CD8-positive, alpha-beta memory T cell (primary cell): ENCODE results near the gene ADIPOQ. TPM values are rescaled to one million over a fixed set of nuclear protein-coding genes. Genes with fewer than 3 reads are reported as not detected.
"Not testable (repeated sequence)": the region's sequence is repeated elsewhere in the genome, so short reads cannot be mapped to it uniquely, and the experiment has no call there.

ENCODE experiments used
- CTCF ChIA-PET: fragments of 350-600 bp; sonication (Branson Sonifier 250); formaldehyde crosslinking; loops from one replicate; lab custom pipeline; 2021; ENCODE audit warnings: antibody characterized with exemption; lab: Charles Lee
- POLR2A ChIA-PET: fragments of 350-600 bp; sonication (Branson Sonifier 250); formaldehyde crosslinking; loops from one replicate; lab custom pipeline; 2021; ENCODE audit warnings: antibody characterized with exemption; lab: Charles Lee
- DNase-seq, 5 donors: peaks; one replicate each; pipeline versions ENCODE4 v3.0.0 to v3.0.0-alpha.2; 2020 to 2022; ENCODE audit warnings: mixed read lengths in 1 of 5
- H3K27ac ChIP-seq: one replicate; pipeline ENCODE4 v1.7.0; 2013; ENCODE audit warnings: low read depth, mild to moderate bottlenecking, low read length, moderate library complexity
- H3K27me3 ChIP-seq: 2 replicates; pipeline ENCODE4 v1.7.0; 2013; ENCODE audit warnings: low read length, mild to moderate bottlenecking; ENCODE audit not compliant: insufficient read depth, poor library complexity, severe bottlenecking
- H3K36me3 ChIP-seq: 2 replicates; pipeline ENCODE4 v1.7.0; 2013; ENCODE audit warnings: mild to moderate bottlenecking, low read length, moderate library complexity; ENCODE audit not compliant: insufficient read depth
- H3K4me1 ChIP-seq: 2 replicates; pipeline ENCODE4 v1.7.0; 2013; ENCODE audit warnings: mild to moderate bottlenecking, low read length, moderate library complexity; ENCODE audit not compliant: insufficient read depth
- H3K4me3 ChIP-seq: 2 replicates; pipeline ENCODE4 v1.7.0; 2013; ENCODE audit warnings: mild to moderate bottlenecking, low read length
- H3K9me3 ChIP-seq: 2 replicates; pipeline ENCODE4 v1.7.0; 2013; ENCODE audit warnings: mild to moderate bottlenecking, low read length
- H3K27ac Mint-ChIP-seq, 8 donors: one replicate each; pipeline ENCODE4 v1.8.0; 2020 to 2021; ENCODE audit warnings: mixed read lengths in 8 of 8, mild to moderate bottlenecking in 6 of 8, inconsistent platforms in 3 of 8, moderate library complexity in 3 of 8
- H3K27me3 Mint-ChIP-seq, 2 donors: one replicate each; pipeline ENCODE4 v1.8.0; 2020 to 2021; ENCODE audit warnings: mixed read lengths in 2 of 2, mild to moderate bottlenecking in 1 of 2, moderate library complexity in 1 of 2
- H3K36me3 Mint-ChIP-seq, 3 donors: one replicate each; pipeline ENCODE4 v1.8.0; 2020 to 2021; ENCODE audit warnings: mixed read lengths in 3 of 3, inconsistent platforms in 1 of 3, mild to moderate bottlenecking in 1 of 3
- H3K4me1 Mint-ChIP-seq, 3 donors: one replicate each; pipeline ENCODE4 v1.8.0; 2020 to 2021; ENCODE audit warnings: mixed read lengths in 3 of 3, inconsistent platforms in 1 of 3, mild to moderate bottlenecking in 1 of 3
- H3K4me3 Mint-ChIP-seq, 7 donors: one replicate each; pipeline ENCODE4 v1.8.0; 2020 to 2021; ENCODE audit warnings: mixed read lengths in 7 of 7, mild to moderate bottlenecking in 6 of 7, moderate library complexity in 4 of 7, inconsistent platforms in 2 of 7
- H3K9me3 Mint-ChIP-seq, 5 donors: one replicate each; pipeline ENCODE4 v1.8.0; 2020 to 2022; ENCODE audit warnings: mixed read lengths in 5 of 5, mild to moderate bottlenecking in 3 of 5, moderate library complexity in 2 of 5, inconsistent platforms in 1 of 5
- polyA plus RNA-seq: library from polyadenylated mRNA; unstranded; fragments of 300-500 nt; fragmentation: Illumina TruSeq; gene quantifications from one replicate; pipeline ENCODE4 v1.2.3, GENCODE V29; 2021
- total RNA-seq, 2 experiments: library from RNA; stranded (reverse); gene quantifications; one replicate each; pipeline ENCODE4 v1.2.3, GENCODE V29; 2021

The ADIPOQ gene
- total and polyA plus RNA-seq, 3 experiments from 2014 or later: not detected

- H3K4me3 Mint-ChIP-seq, H3K9me3 ChIP-seq, H3K27me3 Mint-ChIP-seq, H3K27ac Mint-ChIP-seq, DNase-seq, H3K36me3 Mint-ChIP-seq, H3K9me3 Mint-ChIP-seq, H3K27ac ChIP-seq, H3K36me3 ChIP-seq, H3K27me3 ChIP-seq, CTCF ChIA-PET, H3K4me3 ChIP-seq, POLR2A ChIA-PET: not testable (repeated sequence)
- H3K4me1 ChIP-seq: peaks cover 16% of the 10 kb centered on the region
- H3K4me1 Mint-ChIP-seq: peaks cover 19 to 29% (median 23%) of the 10 kb centered on the region in 3 donors
These were observed 31.7 kb downstream of the ADIPOQ start for GRCh38 chr3:186874216-186874615.

- POLR2A ChIA-PET: interaction anchor here (0.7 kb wide), 1 partner anchor 37 kb away, joined by 11 read pairs; no protein-coding TSS in a partner anchor
- CTCF ChIA-PET, H3K4me3 Mint-ChIP-seq: not testable (repeated sequence)
These were observed 32.3 kb downstream of the ADIPOQ start for GRCh38 chr3:186874841-186875240.

GRCh38 chr3:186875708-186876107 lies 33.2 kb downstream of the ADIPOQ start:
- H3K4me3 Mint-ChIP-seq: no peak overlapping the region
- H3K27me3 ChIP-seq: no peaks in the 10 kb centered on the region
- H3K4me3 ChIP-seq: no peak overlapping the region
- no peak for DNase-seq
- no peaks in the 10 kb centered on the region for H3K9me3 Mint-ChIP-seq
- H3K9me3 ChIP-seq: no peaks in the 10 kb centered on the region
- no peak overlapping the region for H3K27ac ChIP-seq
- ChIA-PET POLR2A (no interaction called here), CTCF (no interaction called here)
- peaks cover 26 to 31% (median 31%) of the 10 kb centered on the region in 3 donors for H3K4me1 Mint-ChIP-seq
- H3K27ac Mint-ChIP-seq: no peak overlapping the region
- H3K27me3 Mint-ChIP-seq: no peaks in the 10 kb centered on the region
- peaks cover 23% of the 10 kb centered on the region for H3K4me1 ChIP-seq
- no peaks in the 10 kb centered on the region for H3K36me3 ChIP-seq
- H3K36me3 Mint-ChIP-seq: no peaks in the 10 kb centered on the region

More at GRCh38 chr3:186874841-186875240, 32.3 kb downstream of the ADIPOQ start:
- H3K4me3 ChIP-seq, H3K27ac ChIP-seq, H3K27me3 Mint-ChIP-seq, H3K36me3 ChIP-seq, H3K27ac Mint-ChIP-seq, H3K9me3 Mint-ChIP-seq, H3K36me3 Mint-ChIP-seq, H3K9me3 ChIP-seq, H3K27me3 ChIP-seq, DNase-seq: not testable (repeated sequence)
- H3K4me1 Mint-ChIP-seq: peaks cover 23 to 29% (median 28%) of the 10 kb centered on the region in 3 donors
- peaks cover 19% of the 10 kb centered on the region for H3K4me1 ChIP-seq

- peaks cover 0 to 9% (median 0%) of the 10 kb centered on the region in 3 donors for H3K36me3 Mint-ChIP-seq
- Histone ChIP-seq H3K9me3 (no peaks in the 10 kb centered on the region), H3K4me3 (no peak overlapping the region), H3K27ac (no peak overlapping the region), H3K36me3 (no peaks in the 10 kb centered on the region), H3K27me3 (no peaks in the 10 kb centered on the region), H3K4me1 (peaks cover 32% of the 10 kb centered on the region)
- H3K27me3 Mint-ChIP-seq: no peaks in the 10 kb centered on the region
- peak overlapping the region in 1 of 8 donors; percentile 27 for H3K27ac Mint-ChIP-seq
- POLR2A ChIA-PET: no interaction called here
- peaks cover 34 to 45% (median 42%) of the 10 kb centered on the region in 3 donors for H3K4me1 Mint-ChIP-seq
- H3K4me3 Mint-ChIP-seq: peak overlapping the region in 1 of 7 donors; percentile 44
- H3K9me3 Mint-ChIP-seq: peaks cover 0 to 11% (median 6%) of the 10 kb centered on the region in 5 donors
- DNase-seq: no peak
- CTCF ChIA-PET: interaction anchor here (1.2 kb wide), 1 partner anchor 269 kb away, joined by 3 read pairs; no protein-coding TSS in a partner anchor
These were observed 37.3 kb downstream of the ADIPOQ start for GRCh38 chr3:186879781-186880180.

GRCh38 chr3:186880406-186880805 lies 37.9 kb downstream of the ADIPOQ start:
- Mint-ChIP-seq H3K9me3 (peaks cover 0 to 11% (median 6%) of the 10 kb centered on the region in 5 donors), H3K27me3 (no peaks in the 10 kb centered on the region), H3K36me3 (peaks cover 0 to 9% (median 0%) of the 10 kb centered on the region in 3 donors), H3K27ac (peak overlapping the region in 4 of 8 donors; percentile 12 to 76 (median 48)), H3K4me1 (peaks cover 34 to 45% (median 42%) of the 10 kb centered on the region in 3 donors), H3K4me3 (peak overlapping the region in 6 of 7 donors; percentile 22 to 53 (median 42))
- DNase-seq: no peak
- Histone ChIP-seq H3K36me3 (no peaks in the 10 kb centered on the region), H3K27ac (no peak overlapping the region), H3K4me1 (peaks cover 32% of the 10 kb centered on the region), H3K9me3 (no peaks in the 10 kb centered on the region), H3K4me3 (no peak overlapping the region), H3K27me3 (no peaks in the 10 kb centered on the region)
- CTCF ChIA-PET: interaction anchor here (1.0 to 2.2 kb wide), 3 partner anchors 20 to 268 kb away, joined by 3 to 8 read pairs (median 5); no protein-coding TSS in a partner anchor
- POLR2A ChIA-PET: no interaction called here

GRCh38 chr3:186882150-186882524 lies 39.6 kb downstream of the ADIPOQ start:
- H3K36me3 ChIP-seq: no peaks in the 10 kb centered on the region
- no peak overlapping the region for H3K27ac ChIP-seq
- no peak for DNase-seq
- H3K4me3 Mint-ChIP-seq: peak overlapping the region in 4 of 7 donors; percentile 6 to 26 (median 12)
- peaks cover 0 to 9% (median 0%) of the 10 kb centered on the region in 3 donors for H3K36me3 Mint-ChIP-seq
- ChIA-PET CTCF (interaction anchor here (2.2 kb wide), 1 partner anchor 32 kb away, joined by 8 read pairs; no protein-coding TSS in a partner anchor), POLR2A (no interaction called here)
- H3K27me3 ChIP-seq: no peaks in the 10 kb centered on the region
- H3K9me3 Mint-ChIP-seq: peaks cover 0 to 11% (median 6%) of the 10 kb centered on the region in 5 donors
- H3K4me3 ChIP-seq: no peak overlapping the region
- peak overlapping the region in 4 of 8 donors; percentile 0 to 50 (median 23) for H3K27ac Mint-ChIP-seq
- no peaks in the 10 kb centered on the region for H3K27me3 Mint-ChIP-seq
- peaks cover 32% of the 10 kb centered on the region for H3K4me1 ChIP-seq
- no peaks in the 10 kb centered on the region for H3K9me3 ChIP-seq
- H3K4me1 Mint-ChIP-seq: peaks cover 34 to 45% (median 42%) of the 10 kb centered on the region in 3 donors

GRCh38 chr3:186882881-186883685 lies 40.6 kb downstream of the ADIPOQ start:
- no peaks in the 10 kb centered on the region for H3K9me3 ChIP-seq
- Mint-ChIP-seq H3K9me3 (peaks cover 0 to 11% (median 6%) of the 10 kb centered on the region in 5 donors), H3K4me1 (peaks cover 34 to 45% (median 42%) of the 10 kb centered on the region in 3 donors), H3K4me3 (peak overlapping the region in 6 of 7 donors; percentile 3 to 72 (median 51)), H3K36me3 (peaks cover 0 to 9% (median 0%) of the 10 kb centered on the region in 3 donors), H3K27ac (peak overlapping the region in 4 of 8 donors; percentile 0 to 65 (median 32)), H3K27me3 (no peaks in the 10 kb centered on the region)
- POLR2A ChIA-PET: no interaction called here
- H3K4me1 ChIP-seq: peaks cover 32% of the 10 kb centered on the region
- H3K4me3 ChIP-seq: no peak overlapping the region
- DNase-seq: no peak
- no peaks in the 10 kb centered on the region for H3K36me3 ChIP-seq
- CTCF ChIA-PET: interaction anchor here (2.2 kb wide), 1 partner anchor 33 kb away, joined by 8 read pairs; no protein-coding TSS in a partner anchor
- no peaks in the 10 kb centered on the region for H3K27me3 ChIP-seq
- H3K27ac ChIP-seq: no peak overlapping the region

GRCh38 chr3:186883686-186884058 lies 41.2 kb downstream of the ADIPOQ start:
- peaks cover 0 to 11% (median 6%) of the 10 kb centered on the region in 5 donors for H3K9me3 Mint-ChIP-seq
- no peaks in the 10 kb centered on the region for H3K27me3 ChIP-seq
- no peak overlapping the region for H3K27ac ChIP-seq
- CTCF ChIA-PET: no interaction called here
- no peaks in the 10 kb centered on the region for H3K27me3 Mint-ChIP-seq
- no peaks in the 10 kb centered on the region for H3K9me3 ChIP-seq
- peaks cover 32% of the 10 kb centered on the region for H3K4me1 ChIP-seq
- no peak overlapping the region for H3K4me3 ChIP-seq
- POLR2A ChIA-PET: no interaction called here
- peak overlapping the region in 6 of 7 donors; percentile 3 to 72 (median 48) for H3K4me3 Mint-ChIP-seq
- no peak for DNase-seq
- peaks cover 36 to 46% (median 45%) of the 10 kb centered on the region in 3 donors for H3K4me1 Mint-ChIP-seq
- H3K36me3 Mint-ChIP-seq: peaks cover 0 to 9% (median 0%) of the 10 kb centered on the region in 3 donors
- H3K27ac Mint-ChIP-seq: peak overlapping the region in 4 of 8 donors; percentile 0 to 65 (median 32)
- H3K36me3 ChIP-seq: no peaks in the 10 kb centered on the region
